Measurements from ENCODE around the gene TMEM255B. TPM values are rescaled to one million over a fixed set of nuclear protein-coding genes. Genes with fewer than 3 reads are reported as not detected.
"Not testable (repeated sequence)": the region's sequence is repeated elsewhere in the genome, so short reads cannot be mapped to it uniquely, and the experiment has no call there.

TMEM255B gene
- total RNA-seq, 1 donor from 2014 or later = 2.2 TPM

- intact Hi-C loops (cut with micrococcal nuclease) = no loop called here
- Mint-ChIP-seq H3K9me3 (no peaks in the 10 kb centered on the region), H3K4me1 (ENCODE audit: low read depth) (peaks cover 3% of the 10 kb centered on the region), H3K4me3 (ENCODE audit: low read depth) (no peak overlapping the region), H3K27ac (no peak overlapping the region), H3K27me3 (ENCODE audit: low read depth) (no peaks in the 10 kb centered on the region), H3K36me3 (ENCODE audit: low read depth) (peaks cover 8% of the 10 kb centered on the region)
- no peak for DNase-seq (ENCODE audit: low spot score)
Observed at GRCh38 chr13:113821847-113822246, 62.8 kb downstream of the TMEM255B start.

GRCh38 chr13:113822266-113822665 lies 63.2 kb downstream of the TMEM255B start:
- H3K27ac Mint-ChIP-seq = no peak overlapping the region
- DNase-seq (ENCODE audit: low spot score) = no peak
- no peak overlapping the region for H3K4me3 Mint-ChIP-seq (ENCODE audit: low read depth)
- H3K36me3 Mint-ChIP-seq (ENCODE audit: low read depth) = peaks cover 6% of the 10 kb centered on the region
- no peaks in the 10 kb centered on the region for H3K27me3 Mint-ChIP-seq (ENCODE audit: low read depth)
- no peaks in the 10 kb centered on the region for H3K9me3 Mint-ChIP-seq
- peaks cover 2% of the 10 kb centered on the region for H3K4me1 Mint-ChIP-seq (ENCODE audit: low read depth)
- intact Hi-C loops (cut with micrococcal nuclease) = no loop called here

- Mint-ChIP-seq H3K4me1 (ENCODE audit: low read depth) (no peaks in the 10 kb centered on the region), H3K4me3 (ENCODE audit: low read depth) (no peak overlapping the region), H3K27me3 (ENCODE audit: low read depth) (no peaks in the 10 kb centered on the region), H3K9me3 (no peaks in the 10 kb centered on the region), H3K36me3 (ENCODE audit: low read depth) (peaks cover 3% of the 10 kb centered on the region), H3K27ac (no peak overlapping the region)
- DNase-seq (ENCODE audit: low spot score) = no peak
- intact Hi-C loops (cut with micrococcal nuclease) = no loop called here
Observed at GRCh38 chr13:113822956-113823744, 64.1 kb downstream of the TMEM255B start.

- no peaks in the 10 kb centered on the region for H3K27me3 Mint-ChIP-seq (ENCODE audit: low read depth)
- intact Hi-C loops (cut with micrococcal nuclease) = no loop called here
- no peaks in the 10 kb centered on the region for H3K9me3 Mint-ChIP-seq
- no peak overlapping the region for H3K4me3 Mint-ChIP-seq (ENCODE audit: low read depth)
- peaks cover 3% of the 10 kb centered on the region for H3K36me3 Mint-ChIP-seq (ENCODE audit: low read depth)
- DNase-seq (ENCODE audit: low spot score) = no peak
- no peaks in the 10 kb centered on the region for H3K4me1 Mint-ChIP-seq (ENCODE audit: low read depth)
- no peak overlapping the region for H3K27ac Mint-ChIP-seq
Observed at GRCh38 chr13:113823771-113824170, 64.7 kb downstream of the TMEM255B start.

- Mint-ChIP-seq H3K36me3 (ENCODE audit: low read depth) (peaks cover 3% of the 10 kb centered on the region), H3K4me1 (ENCODE audit: low read depth) (no peaks in the 10 kb centered on the region), H3K27me3 (ENCODE audit: low read depth) (no peaks in the 10 kb centered on the region), H3K4me3 (ENCODE audit: low read depth) (no peak overlapping the region), H3K9me3 (no peaks in the 10 kb centered on the region), H3K27ac (no peak overlapping the region)
- intact Hi-C loops (cut with micrococcal nuclease) = no loop called here
- no peak for DNase-seq (ENCODE audit: low spot score)
Observed at GRCh38 chr13:113825841-113826240, 66.8 kb downstream of the TMEM255B start.

- H3K27me3 Mint-ChIP-seq (ENCODE audit: low read depth); H3K4me1 Mint-ChIP-seq (ENCODE audit: low read depth); H3K9me3 Mint-ChIP-seq; H3K4me3 Mint-ChIP-seq (ENCODE audit: low read depth); H3K27ac Mint-ChIP-seq; H3K36me3 Mint-ChIP-seq (ENCODE audit: low read depth); intact Hi-C loops (cut with micrococcal nuclease); DNase-seq (ENCODE audit: low spot score): not testable (repeated sequence)
Observed at GRCh38 chr13:113826446-113826845, 67.4 kb downstream of the TMEM255B start.

- Mint-ChIP-seq H3K36me3 (ENCODE audit: low read depth) (no peaks in the 10 kb centered on the region), H3K4me1 (ENCODE audit: low read depth) (no peaks in the 10 kb centered on the region), H3K4me3 (ENCODE audit: low read depth) (no peak overlapping the region), H3K27me3 (ENCODE audit: low read depth) (no peaks in the 10 kb centered on the region), H3K9me3 (no peaks in the 10 kb centered on the region), H3K27ac (no peak overlapping the region)
- DNase-seq (ENCODE audit: low spot score) = no peak
- intact Hi-C loops (cut with micrococcal nuclease) = no loop called here
Observed at GRCh38 chr13:113827021-113827420, 68.0 kb downstream of the TMEM255B start.

GRCh38 chr13:113828282-113828825 lies 69.3 kb downstream of the TMEM255B start:
- no peak for DNase-seq (ENCODE audit: low spot score)
- Mint-ChIP-seq H3K27me3 (ENCODE audit: low read depth) (no peaks in the 10 kb centered on the region), H3K36me3 (ENCODE audit: low read depth) (no peaks in the 10 kb centered on the region)

GRCh38 chr13:113830426-113830950 lies 71.5 kb downstream of the TMEM255B start:
- DNase-seq (ENCODE audit: low spot score); H3K27ac Mint-ChIP-seq; H3K4me3 Mint-ChIP-seq (ENCODE audit: low read depth); H3K9me3 Mint-ChIP-seq; H3K27me3 Mint-ChIP-seq (ENCODE audit: low read depth); H3K4me1 Mint-ChIP-seq (ENCODE audit: low read depth); intact Hi-C loops (cut with micrococcal nuclease); H3K36me3 Mint-ChIP-seq (ENCODE audit: low read depth): not testable (repeated sequence)

More at GRCh38 chr13:113828282-113828825, 69.3 kb downstream of the TMEM255B start:
- Mint-ChIP-seq H3K9me3 (no peaks in the 10 kb centered on the region), H3K27ac (no peak overlapping the region), H3K4me3 (ENCODE audit: low read depth) (no peak overlapping the region), H3K4me1 (ENCODE audit: low read depth) (no peaks in the 10 kb centered on the region)
- intact Hi-C loops (cut with micrococcal nuclease) = no loop called here

- Mint-ChIP-seq H3K4me3 (ENCODE audit: low read depth) (no peak overlapping the region), H3K36me3 (ENCODE audit: low read depth) (peaks cover 3% of the 10 kb centered on the region), H3K27ac (no peak overlapping the region), H3K27me3 (ENCODE audit: low read depth) (no peaks in the 10 kb centered on the region), H3K4me1 (ENCODE audit: low read depth) (no peaks in the 10 kb centered on the region), H3K9me3 (no peaks in the 10 kb centered on the region)
- intact Hi-C loops (cut with micrococcal nuclease) = no loop called here
- no peak for DNase-seq (ENCODE audit: low spot score)
Observed at GRCh38 chr13:113831061-113831460, 72.0 kb downstream of the TMEM255B start.

- peaks cover 3% of the 10 kb centered on the region for H3K36me3 Mint-ChIP-seq (ENCODE audit: low read depth)
Observed at GRCh38 chr13:113832205-113832604, 73.2 kb downstream of the TMEM255B start.

GRCh38 chr13:113832631-113833030 lies 73.6 kb downstream of the TMEM255B start:
- Mint-ChIP-seq H3K4me3 (ENCODE audit: low read depth) (no peak overlapping the region), H3K9me3 (no peaks in the 10 kb centered on the region), H3K27me3 (ENCODE audit: low read depth) (no peaks in the 10 kb centered on the region), H3K27ac (no peak overlapping the region), H3K36me3 (ENCODE audit: low read depth) (peaks cover 3% of the 10 kb centered on the region), H3K4me1 (ENCODE audit: low read depth) (peaks cover 4% of the 10 kb centered on the region)
- no peak for DNase-seq (ENCODE audit: low spot score)
- intact Hi-C loops (cut with micrococcal nuclease) = no loop called here

More at GRCh38 chr13:113832205-113832604, 73.2 kb downstream of the TMEM255B start:
- no peaks in the 10 kb centered on the region for H3K9me3 Mint-ChIP-seq
- peaks cover 4% of the 10 kb centered on the region for H3K4me1 Mint-ChIP-seq (ENCODE audit: low read depth)
- no peak for DNase-seq (ENCODE audit: low spot score)
- intact Hi-C loops (cut with micrococcal nuclease) = no loop called here
- no peak overlapping the region for H3K4me3 Mint-ChIP-seq (ENCODE audit: low read depth)
- no peak overlapping the region for H3K27ac Mint-ChIP-seq
- no peaks in the 10 kb centered on the region for H3K27me3 Mint-ChIP-seq (ENCODE audit: low read depth)

- Mint-ChIP-seq H3K36me3 (ENCODE audit: low read depth) (peaks cover 3% of the 10 kb centered on the region), H3K4me1 (ENCODE audit: low read depth) (peaks cover 4% of the 10 kb centered on the region), H3K9me3 (no peaks in the 10 kb centered on the region), H3K27me3 (ENCODE audit: low read depth) (no peaks in the 10 kb centered on the region), H3K27ac (no peak overlapping the region), H3K4me3 (ENCODE audit: low read depth) (no peak overlapping the region)
- intact Hi-C loops (cut with micrococcal nuclease) = no loop called here
- DNase-seq (ENCODE audit: low spot score) = no peak
Observed at GRCh38 chr13:113833111-113833830, 74.2 kb downstream of the TMEM255B start.
